Measurements from ENCODE around the gene TSPAN9.

Gene TSPAN9

GRCh38 chr12:3320881-3321509, 243.8 kb downstream of the TSPAN9 start:
- Mint-ChIP-seq H3K4me3 (no peak overlapping the region), H3K9me3 (no peaks in the 10 kb centered on the region), H3K27ac (no peak overlapping the region), H3K4me1 (peaks cover 19% of the 10 kb centered on the region), H3K36me3 (ENCODE audit: low read depth) (no peaks in the 10 kb centered on the region), H3K27me3 (ENCODE audit: low read depth, poor library complexity) (peaks cover 35% of the 10 kb centered on the region)
- DNase-seq: no peak
- no peak for TF ChIP-seq CTCF (IDR thresholded peaks at IDR 0.05)

GRCh38 chr12:3321881-3322280, 244.7 kb downstream of the TSPAN9 start:
- no peak for TF ChIP-seq CTCF (IDR thresholded peaks at IDR 0.05)
- Mint-ChIP-seq H3K9me3 (no peaks in the 10 kb centered on the region), H3K27me3 (ENCODE audit: low read depth, poor library complexity) (peaks cover 34% of the 10 kb centered on the region), H3K4me1 (peaks cover 26% of the 10 kb centered on the region), H3K4me3 (no peak overlapping the region), H3K36me3 (ENCODE audit: low read depth) (no peaks in the 10 kb centered on the region), H3K27ac (no peak overlapping the region)
- DNase-seq: no peak

GRCh38 chr12:3323002-3323685, 246.0 kb downstream of the TSPAN9 start:
- Mint-ChIP-seq H3K9me3 (no peaks in the 10 kb centered on the region), H3K27ac (no peak overlapping the region), H3K27me3 (ENCODE audit: low read depth, poor library complexity) (peaks cover 31% of the 10 kb centered on the region), H3K4me1 (peaks cover 26% of the 10 kb centered on the region), H3K36me3 (ENCODE audit: low read depth) (no peaks in the 10 kb centered on the region), H3K4me3 (no peak overlapping the region)
- no peak for TF ChIP-seq CTCF (IDR thresholded peaks at IDR 0.05)
- DNase-seq: no peak

- H3K36me3 Mint-ChIP-seq (ENCODE audit: low read depth): no peaks in the 10 kb centered on the region
Measured at GRCh38 chr12:3325736-3326135, 248.6 kb downstream of the TSPAN9 start.

GRCh38 chr12:3326156-3326849, 249.1 kb downstream of the TSPAN9 start:
- H3K4me3 Mint-ChIP-seq: no peak overlapping the region
- peaks cover 7% of the 10 kb centered on the region for H3K4me1 Mint-ChIP-seq
- peaks cover 18% of the 10 kb centered on the region for H3K27me3 Mint-ChIP-seq (ENCODE audit: low read depth, poor library complexity)
- H3K9me3 Mint-ChIP-seq: no peaks in the 10 kb centered on the region
- no peak overlapping the region for H3K27ac Mint-ChIP-seq
- no peak for TF ChIP-seq CTCF (IDR thresholded peaks at IDR 0.05)
- DNase-seq: no peak
- H3K36me3 Mint-ChIP-seq (ENCODE audit: low read depth): no peaks in the 10 kb centered on the region

More at GRCh38 chr12:3325736-3326135, 248.6 kb downstream of the TSPAN9 start:
- H3K27me3 Mint-ChIP-seq (ENCODE audit: low read depth, poor library complexity): peaks cover 22% of the 10 kb centered on the region
- no peak for TF ChIP-seq CTCF (IDR thresholded peaks at IDR 0.05)
- peaks cover 7% of the 10 kb centered on the region for H3K4me1 Mint-ChIP-seq
- H3K4me3 Mint-ChIP-seq: no peak overlapping the region
- no peak for DNase-seq
- H3K9me3 Mint-ChIP-seq: no peaks in the 10 kb centered on the region
- no peak overlapping the region for H3K27ac Mint-ChIP-seq
